ENCODE data around the gene XPC.

Gene XPC

GRCh38 chr3:14096742-14097141 lies 81.7 kb downstream of the XPC start:
- no peak for DNase-seq (ENCODE audit: low read depth)
- TF ChIP-seq, protein P1, sequence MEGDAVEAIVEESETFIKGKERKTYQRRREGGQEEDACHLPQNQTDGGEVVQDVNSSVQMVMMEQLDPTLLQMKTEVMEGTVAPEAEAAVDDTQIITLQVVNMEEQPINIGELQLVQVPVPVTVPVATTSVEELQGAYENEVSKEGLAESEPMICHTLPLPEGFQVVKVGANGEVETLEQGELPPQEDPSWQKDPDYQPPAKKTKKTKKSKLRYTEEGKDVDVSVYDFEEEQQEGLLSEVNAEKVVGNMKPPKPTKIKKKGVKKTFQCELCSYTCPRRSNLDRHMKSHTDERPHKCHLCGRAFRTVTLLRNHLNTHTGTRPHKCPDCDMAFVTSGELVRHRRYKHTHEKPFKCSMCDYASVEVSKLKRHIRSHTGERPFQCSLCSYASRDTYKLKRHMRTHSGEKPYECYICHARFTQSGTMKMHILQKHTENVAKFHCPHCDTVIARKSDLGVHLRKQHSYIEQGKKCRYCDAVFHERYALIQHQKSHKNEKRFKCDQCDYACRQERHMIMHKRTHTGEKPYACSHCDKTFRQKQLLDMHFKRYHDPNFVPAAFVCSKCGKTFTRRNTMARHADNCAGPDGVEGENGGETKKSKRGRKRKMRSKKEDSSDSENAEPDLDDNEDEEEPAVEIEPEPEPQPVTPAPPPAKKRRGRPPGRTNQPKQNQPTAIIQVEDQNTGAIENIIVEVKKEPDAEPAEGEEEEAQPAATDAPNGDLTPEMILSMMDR (IDR thresholded peaks at IDR 0.05; ENCODE audit: insufficient read depth, low read depth, low read length, missing control alignments): no peak
- no peak overlapping the region for H3K4me3 ChIP-seq (ENCODE audit: low read depth, low read length)
